Gastrocnemius medialis (tissue), 4 donors: ENCODE results near the gene TELO2.

Source experiments
- CTCF ChIP-seq, 5 experiments: fragments of 450-650 bp in 3 of 5; fragments of 200-600 bp in 2 of 5; sonication (generic) in 2 of 5; IDR thresholded peaks in 4 of 5; conservative IDR thresholded peaks in 1 of 5; 1 replicate in 4 of 5; 2 replicates in 1 of 5; pipeline ENCODE4 v1.5.1; 2016 to 2019; ENCODE audit warnings: antibody characterized with exemption in 5 of 5, mild to moderate bottlenecking in 3 of 5, moderate library complexity in 3 of 5
- POLR2A ChIP-seq, 2 donors: fragments of 450-650 bp; IDR thresholded peaks; one replicate each; pipeline ENCODE4 v1.6.1; 2017; ENCODE audit warnings: antibody characterized with exemption in 2 of 2, mild to moderate bottlenecking in 2 of 2, moderate library complexity in 2 of 2

GRCh38 chr16:1535391-1536291, 42.5 kb downstream of the TELO2 start:
- TF ChIP-seq CTCF (IDR thresholded peaks at IDR 0.05 in 4 of 5, conservative IDR thresholded peaks at IDR 0.05 in 1 of 5): no peak
- no peak for TF ChIP-seq POLR2A (IDR thresholded peaks at IDR 0.05)
